Lower leg skin (tissue), 3 donors: ENCODE data around the gene PDE7B.
"Not testable (repeated sequence)": the region's sequence is repeated elsewhere in the genome, so short reads cannot be mapped to it uniquely, and the experiment has no call there.

Experiments
- POLR2A ChIP-seq, 2 donors: fragments of 450-650 bp; IDR thresholded peaks; one replicate each; pipeline ENCODE4 v1.6.1; 2016 to 2017; ENCODE audit warnings: antibody characterized with exemption in 2 of 2, mild to moderate bottlenecking in 1 of 2, moderate library complexity in 1 of 2
- TF ChIP-seq, protein P1 (sequence below), 3 donors: fragments of 450-650 bp; IDR thresholded peaks; one replicate each; pipeline ENCODE4 v1.5.1; 2016; ENCODE audit warnings: antibody characterized with exemption in 3 of 3, mild to moderate bottlenecking in 3 of 3, moderate library complexity in 2 of 3

DNA sequence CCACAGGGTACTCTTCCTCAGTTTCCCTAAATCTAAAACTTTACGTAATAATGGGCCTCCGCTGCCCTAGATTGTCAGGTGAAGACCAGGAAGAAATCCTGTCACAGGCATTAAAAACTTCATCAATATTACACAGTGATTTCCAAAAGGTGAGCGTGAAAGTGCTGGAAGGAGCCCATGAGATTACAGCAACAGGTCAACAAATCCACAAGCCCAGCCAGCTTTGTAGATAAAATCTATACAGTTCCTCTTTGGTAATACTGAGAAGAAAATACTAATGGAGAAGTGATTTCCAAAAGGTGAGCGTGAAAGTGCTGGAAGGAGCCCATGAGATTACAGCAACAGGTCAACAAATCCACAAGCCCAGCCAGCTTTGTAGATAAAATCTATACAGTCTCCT lies 254.3 kb downstream of the PDE7B start:
- TF ChIP-seq, protein P1, sequence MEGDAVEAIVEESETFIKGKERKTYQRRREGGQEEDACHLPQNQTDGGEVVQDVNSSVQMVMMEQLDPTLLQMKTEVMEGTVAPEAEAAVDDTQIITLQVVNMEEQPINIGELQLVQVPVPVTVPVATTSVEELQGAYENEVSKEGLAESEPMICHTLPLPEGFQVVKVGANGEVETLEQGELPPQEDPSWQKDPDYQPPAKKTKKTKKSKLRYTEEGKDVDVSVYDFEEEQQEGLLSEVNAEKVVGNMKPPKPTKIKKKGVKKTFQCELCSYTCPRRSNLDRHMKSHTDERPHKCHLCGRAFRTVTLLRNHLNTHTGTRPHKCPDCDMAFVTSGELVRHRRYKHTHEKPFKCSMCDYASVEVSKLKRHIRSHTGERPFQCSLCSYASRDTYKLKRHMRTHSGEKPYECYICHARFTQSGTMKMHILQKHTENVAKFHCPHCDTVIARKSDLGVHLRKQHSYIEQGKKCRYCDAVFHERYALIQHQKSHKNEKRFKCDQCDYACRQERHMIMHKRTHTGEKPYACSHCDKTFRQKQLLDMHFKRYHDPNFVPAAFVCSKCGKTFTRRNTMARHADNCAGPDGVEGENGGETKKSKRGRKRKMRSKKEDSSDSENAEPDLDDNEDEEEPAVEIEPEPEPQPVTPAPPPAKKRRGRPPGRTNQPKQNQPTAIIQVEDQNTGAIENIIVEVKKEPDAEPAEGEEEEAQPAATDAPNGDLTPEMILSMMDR (IDR thresholded peaks at IDR 0.05): not testable (repeated sequence)
- not testable (repeated sequence) for TF ChIP-seq POLR2A (IDR thresholded peaks at IDR 0.05)
